ENCODE measurements around the gene THSD4.

Gene THSD4

GRCh38 chr15:71813723-71814470 lies 698.6 kb downstream of the THSD4 start:
- FAIRE-seq (no peak), DNase-seq (ENCODE audit: insufficient read length) (no peak)
- no peak for TF ChIP-seq POLR2A (IDR thresholded peaks at IDR 0.05; ENCODE audit: low read depth, low read length)
- TF ChIP-seq POLR2AphosphoS5 (IDR thresholded peaks at IDR 0.05; ENCODE audit: low read depth, low read length), result no peak
- no peak for TF ChIP-seq TAF1 (IDR thresholded peaks at IDR 0.05; ENCODE audit: borderline replicate concordance, low read depth, low read length)

GRCh38 chr15:71815301-71815700 lies 700.0 kb downstream of the THSD4 start:
- TF ChIP-seq POLR2AphosphoS5 (IDR thresholded peaks at IDR 0.05; ENCODE audit: low read depth, low read length) (no peak), TAF1 (IDR thresholded peaks at IDR 0.05; ENCODE audit: borderline replicate concordance, low read depth, low read length) (no peak), POLR2A (IDR thresholded peaks at IDR 0.05; ENCODE audit: low read depth, low read length) (no peak)
- no peak for FAIRE-seq
- no peak for DNase-seq (ENCODE audit: insufficient read length)

GRCh38 chr15:71817351-71817750 lies 702.1 kb downstream of the THSD4 start:
- no peak for TF ChIP-seq POLR2AphosphoS5 (IDR thresholded peaks at IDR 0.05; ENCODE audit: low read depth, low read length)
- no peak for TF ChIP-seq POLR2A (IDR thresholded peaks at IDR 0.05; ENCODE audit: low read depth, low read length)
- no peak for TF ChIP-seq TAF1 (IDR thresholded peaks at IDR 0.05; ENCODE audit: borderline replicate concordance, low read depth, low read length)
- no peak for DNase-seq (ENCODE audit: insufficient read length)
- no peak for FAIRE-seq

- FAIRE-seq (no peak), DNase-seq (ENCODE audit: insufficient read length) (no peak)
- TF ChIP-seq TAF1 (IDR thresholded peaks at IDR 0.05; ENCODE audit: borderline replicate concordance, low read depth, low read length), result no peak
- TF ChIP-seq POLR2AphosphoS5 (IDR thresholded peaks at IDR 0.05; ENCODE audit: low read depth, low read length), result no peak
- TF ChIP-seq POLR2A (IDR thresholded peaks at IDR 0.05; ENCODE audit: low read depth, low read length), result no peak
Observed at GRCh38 chr15:71820127-71820526, 704.9 kb downstream of the THSD4 start.

- DNase-seq (ENCODE audit: insufficient read length) (no peak), FAIRE-seq (no peak)
- TF ChIP-seq POLR2A (IDR thresholded peaks at IDR 0.05; ENCODE audit: low read depth, low read length) (no peak), TAF1 (IDR thresholded peaks at IDR 0.05; ENCODE audit: borderline replicate concordance, low read depth, low read length) (no peak), POLR2AphosphoS5 (IDR thresholded peaks at IDR 0.05; ENCODE audit: low read depth, low read length) (no peak)
Observed at GRCh38 chr15:71821547-71822129, 706.4 kb downstream of the THSD4 start.

- DNase-seq (ENCODE audit: insufficient read length), result no peak
- FAIRE-seq, result no peak
- TF ChIP-seq POLR2A (IDR thresholded peaks at IDR 0.05; ENCODE audit: low read depth, low read length) (no peak), TAF1 (IDR thresholded peaks at IDR 0.05; ENCODE audit: borderline replicate concordance, low read depth, low read length) (no peak), POLR2AphosphoS5 (IDR thresholded peaks at IDR 0.05; ENCODE audit: low read depth, low read length) (no peak)
Observed at GRCh38 chr15:71822890-71823630, 707.8 kb downstream of the THSD4 start.

GRCh38 chr15:71823801-71824200 lies 708.5 kb downstream of the THSD4 start:
- TF ChIP-seq POLR2A (IDR thresholded peaks at IDR 0.05; ENCODE audit: low read depth, low read length) (no peak), TAF1 (IDR thresholded peaks at IDR 0.05; ENCODE audit: borderline replicate concordance, low read depth, low read length) (no peak), POLR2AphosphoS5 (IDR thresholded peaks at IDR 0.05; ENCODE audit: low read depth, low read length) (no peak)
- no peak for DNase-seq (ENCODE audit: insufficient read length)
- FAIRE-seq, result no peak

GRCh38 chr15:71825021-71825730 lies 709.9 kb downstream of the THSD4 start:
- DNase-seq (ENCODE audit: insufficient read length) (no peak), FAIRE-seq (no peak)
- TF ChIP-seq TAF1 (IDR thresholded peaks at IDR 0.05; ENCODE audit: borderline replicate concordance, low read depth, low read length) (no peak), POLR2AphosphoS5 (IDR thresholded peaks at IDR 0.05; ENCODE audit: low read depth, low read length) (no peak), POLR2A (IDR thresholded peaks at IDR 0.05; ENCODE audit: low read depth, low read length) (no peak)

- no peak for DNase-seq (ENCODE audit: insufficient read length)
- TF ChIP-seq TAF1 (IDR thresholded peaks at IDR 0.05; ENCODE audit: borderline replicate concordance, low read depth, low read length) (no peak), POLR2AphosphoS5 (IDR thresholded peaks at IDR 0.05; ENCODE audit: low read depth, low read length) (no peak), POLR2A (IDR thresholded peaks at IDR 0.05; ENCODE audit: low read depth, low read length) (no peak)
- no peak for FAIRE-seq
Observed at GRCh38 chr15:71826196-71826595, 710.9 kb downstream of the THSD4 start.

- no peak for DNase-seq (ENCODE audit: insufficient read length)
- TF ChIP-seq POLR2A (IDR thresholded peaks at IDR 0.05; ENCODE audit: low read depth, low read length), result no peak
- FAIRE-seq, result no peak
Observed at GRCh38 chr15:71830981-71831380, 715.7 kb downstream of the THSD4 start.
